ENCODE data around the gene SIRT5.

The SIRT5 gene

DNA sequence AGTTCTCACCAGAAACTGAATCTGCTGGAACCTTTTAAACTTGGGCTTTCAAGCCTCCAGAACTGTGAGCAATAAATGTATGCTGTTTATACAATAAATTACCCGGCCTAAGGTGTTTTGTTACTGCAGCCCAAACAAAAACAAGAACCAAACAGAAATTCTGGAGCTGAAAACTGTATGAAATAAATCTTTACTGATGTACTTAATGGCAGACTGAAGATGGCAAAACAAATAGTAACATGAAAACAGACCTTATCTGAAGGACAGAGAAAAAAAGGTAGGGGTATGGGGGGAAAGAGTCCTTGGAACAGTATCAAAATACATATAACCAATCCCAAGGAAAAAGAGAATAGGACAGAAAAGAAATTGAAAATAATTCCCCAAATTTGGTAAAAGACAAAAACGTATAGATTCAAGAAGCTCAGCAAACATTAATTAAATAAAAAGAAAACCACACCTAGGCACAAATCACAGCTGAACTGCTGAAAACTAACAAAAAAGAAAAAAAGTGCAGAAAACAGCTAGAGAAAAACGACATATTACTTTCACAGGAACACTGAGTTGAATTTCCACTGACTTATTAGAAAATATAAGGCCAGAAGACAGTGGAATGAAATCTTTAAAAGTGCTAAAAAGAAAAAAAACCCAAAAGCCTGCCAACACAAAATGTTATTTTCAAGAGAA lies 88.4 kb downstream of the SIRT5 start:
- Histone ChIP-seq H3K36me3 (no peaks in the 10 kb centered on the region), H3K27ac (peak overlapping the region; percentile 49), H3K27me3 (no peaks in the 10 kb centered on the region), H3K4me1 (ENCODE audit: control insufficient read depth in 1 of 2, insufficient read depth in 1 of 2, low read depth in 1 of 2, low read length in 1 of 2) (peaks cover 65 to 79% of the 10 kb centered on the region in 2 experiments), H3K9me3 (no peaks in the 10 kb centered on the region), H3K4me3 (ENCODE audit: low read depth in 1 of 2, low read length in 1 of 2) (no peak overlapping the region)
- TF ChIP-seq, protein P1, sequence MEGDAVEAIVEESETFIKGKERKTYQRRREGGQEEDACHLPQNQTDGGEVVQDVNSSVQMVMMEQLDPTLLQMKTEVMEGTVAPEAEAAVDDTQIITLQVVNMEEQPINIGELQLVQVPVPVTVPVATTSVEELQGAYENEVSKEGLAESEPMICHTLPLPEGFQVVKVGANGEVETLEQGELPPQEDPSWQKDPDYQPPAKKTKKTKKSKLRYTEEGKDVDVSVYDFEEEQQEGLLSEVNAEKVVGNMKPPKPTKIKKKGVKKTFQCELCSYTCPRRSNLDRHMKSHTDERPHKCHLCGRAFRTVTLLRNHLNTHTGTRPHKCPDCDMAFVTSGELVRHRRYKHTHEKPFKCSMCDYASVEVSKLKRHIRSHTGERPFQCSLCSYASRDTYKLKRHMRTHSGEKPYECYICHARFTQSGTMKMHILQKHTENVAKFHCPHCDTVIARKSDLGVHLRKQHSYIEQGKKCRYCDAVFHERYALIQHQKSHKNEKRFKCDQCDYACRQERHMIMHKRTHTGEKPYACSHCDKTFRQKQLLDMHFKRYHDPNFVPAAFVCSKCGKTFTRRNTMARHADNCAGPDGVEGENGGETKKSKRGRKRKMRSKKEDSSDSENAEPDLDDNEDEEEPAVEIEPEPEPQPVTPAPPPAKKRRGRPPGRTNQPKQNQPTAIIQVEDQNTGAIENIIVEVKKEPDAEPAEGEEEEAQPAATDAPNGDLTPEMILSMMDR (IDR thresholded peaks at IDR 0.05) = no peak

DNA sequence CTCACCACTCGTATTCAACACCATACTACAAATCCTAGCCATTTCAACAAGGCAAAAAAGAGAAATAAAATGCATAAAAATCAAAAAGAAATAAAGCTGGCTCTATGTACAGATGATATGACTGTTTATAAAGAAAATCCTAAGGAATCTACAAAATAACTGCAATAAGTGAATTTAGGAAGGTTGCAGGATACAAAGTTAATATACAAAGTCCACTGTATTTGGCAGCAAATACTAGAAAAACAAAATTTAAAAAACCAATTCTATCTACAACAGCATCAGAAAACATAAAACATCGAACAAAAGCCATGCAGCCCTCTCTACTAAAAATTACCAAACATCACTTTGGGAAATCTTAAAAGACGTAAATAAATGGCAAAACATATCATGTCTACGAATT lies 89.6 kb downstream of the SIRT5 start:
- H3K27me3 ChIP-seq = no peaks in the 10 kb centered on the region
- peaks cover 75 to 90% of the 10 kb centered on the region in 2 experiments for H3K4me1 ChIP-seq (ENCODE audit: control insufficient read depth in 1 of 2, insufficient read depth in 1 of 2, low read depth in 1 of 2, low read length in 1 of 2)
- H3K4me3 ChIP-seq (ENCODE audit: low read depth in 1 of 2, low read length in 1 of 2) = no peak overlapping the region
- H3K36me3 ChIP-seq = no peaks in the 10 kb centered on the region
- peak overlapping the region; percentile 49 for H3K27ac ChIP-seq
- no peaks in the 10 kb centered on the region for H3K9me3 ChIP-seq
- TF ChIP-seq, protein P1 (IDR thresholded peaks at IDR 0.05) = no peak

All from neutrophil (primary cell).